ENCODE measurements around the gene FAM200B. TPM values are rescaled to one million over a fixed set of nuclear protein-coding genes. Genes with fewer than 3 reads are reported as not detected.

Gene FAM200B
- total RNA-seq, 2 donors from 2014 or later: 27.3 to 32.2 TPM

DNA sequence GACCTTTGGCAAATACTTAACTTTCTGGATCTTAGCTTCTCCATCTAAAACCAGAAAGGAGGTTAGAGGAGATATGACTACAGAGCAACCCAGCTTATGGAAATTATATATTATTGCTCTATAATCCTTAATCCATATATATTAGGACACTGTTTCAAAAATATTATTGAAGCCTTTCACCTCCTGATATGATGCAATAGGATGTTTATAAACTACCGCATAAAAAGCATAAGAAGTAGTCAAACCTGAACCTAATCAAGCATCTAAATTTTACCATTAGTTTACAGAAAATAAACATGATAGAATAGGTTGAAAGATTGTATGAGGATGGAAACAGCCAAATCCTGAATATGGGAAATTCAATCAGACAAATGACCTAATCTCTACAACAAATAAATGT is 5.6 kb upstream of the FAM200B start:
- Histone ChIP-seq H3K4me1 (no peaks in the 10 kb centered on the region), H3K4me3 (no peak overlapping the region), H3K9me3 (no peaks in the 10 kb centered on the region), H3K27me3 (no peaks in the 10 kb centered on the region), H3K27ac (no peak overlapping the region), H3K9ac (ENCODE audit: low read depth in 2 of 2, low read length in 2 of 2) (no peak overlapping the region), H3K36me3 (no peaks in the 10 kb centered on the region)
- TF ChIP-seq, protein P1, sequence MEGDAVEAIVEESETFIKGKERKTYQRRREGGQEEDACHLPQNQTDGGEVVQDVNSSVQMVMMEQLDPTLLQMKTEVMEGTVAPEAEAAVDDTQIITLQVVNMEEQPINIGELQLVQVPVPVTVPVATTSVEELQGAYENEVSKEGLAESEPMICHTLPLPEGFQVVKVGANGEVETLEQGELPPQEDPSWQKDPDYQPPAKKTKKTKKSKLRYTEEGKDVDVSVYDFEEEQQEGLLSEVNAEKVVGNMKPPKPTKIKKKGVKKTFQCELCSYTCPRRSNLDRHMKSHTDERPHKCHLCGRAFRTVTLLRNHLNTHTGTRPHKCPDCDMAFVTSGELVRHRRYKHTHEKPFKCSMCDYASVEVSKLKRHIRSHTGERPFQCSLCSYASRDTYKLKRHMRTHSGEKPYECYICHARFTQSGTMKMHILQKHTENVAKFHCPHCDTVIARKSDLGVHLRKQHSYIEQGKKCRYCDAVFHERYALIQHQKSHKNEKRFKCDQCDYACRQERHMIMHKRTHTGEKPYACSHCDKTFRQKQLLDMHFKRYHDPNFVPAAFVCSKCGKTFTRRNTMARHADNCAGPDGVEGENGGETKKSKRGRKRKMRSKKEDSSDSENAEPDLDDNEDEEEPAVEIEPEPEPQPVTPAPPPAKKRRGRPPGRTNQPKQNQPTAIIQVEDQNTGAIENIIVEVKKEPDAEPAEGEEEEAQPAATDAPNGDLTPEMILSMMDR (IDR thresholded peaks at IDR 0.05): no peak
- intact Hi-C loops (cut with DNase I): no loop called here
- no peak for DNase-seq

DNA sequence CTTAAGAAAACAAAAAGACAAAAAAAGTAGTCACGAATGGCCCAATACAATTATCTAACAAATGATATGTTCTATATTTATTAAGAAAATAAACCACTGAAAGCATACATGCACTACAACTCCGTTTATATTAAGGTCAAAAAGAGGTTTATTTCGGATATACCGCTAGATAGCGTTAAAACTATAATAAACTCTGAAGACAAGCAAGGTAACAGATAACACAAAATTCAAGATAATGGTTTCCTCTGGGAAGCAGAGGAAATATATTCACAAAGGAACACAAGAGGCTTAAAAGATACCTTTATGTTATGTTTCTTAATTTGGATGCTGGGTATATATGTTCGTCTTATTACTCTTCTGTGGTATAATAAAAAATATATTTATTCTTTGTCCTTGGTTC is 4.7 kb upstream of the FAM200B start:
- no peaks in the 10 kb centered on the region for H3K4me1 ChIP-seq
- intact Hi-C loops (cut with DNase I): no loop called here
- H3K27me3 ChIP-seq: no peaks in the 10 kb centered on the region
- H3K36me3 ChIP-seq: no peaks in the 10 kb centered on the region
- H3K4me3 ChIP-seq: no peak overlapping the region
- H3K27ac ChIP-seq: no peak overlapping the region
- TF ChIP-seq, protein P1 (IDR thresholded peaks at IDR 0.05): no peak
- H3K9ac ChIP-seq (ENCODE audit: low read depth in 2 of 2, low read length in 2 of 2): no peak overlapping the region
- no peak for DNase-seq
- H3K9me3 ChIP-seq: no peaks in the 10 kb centered on the region

DNA sequence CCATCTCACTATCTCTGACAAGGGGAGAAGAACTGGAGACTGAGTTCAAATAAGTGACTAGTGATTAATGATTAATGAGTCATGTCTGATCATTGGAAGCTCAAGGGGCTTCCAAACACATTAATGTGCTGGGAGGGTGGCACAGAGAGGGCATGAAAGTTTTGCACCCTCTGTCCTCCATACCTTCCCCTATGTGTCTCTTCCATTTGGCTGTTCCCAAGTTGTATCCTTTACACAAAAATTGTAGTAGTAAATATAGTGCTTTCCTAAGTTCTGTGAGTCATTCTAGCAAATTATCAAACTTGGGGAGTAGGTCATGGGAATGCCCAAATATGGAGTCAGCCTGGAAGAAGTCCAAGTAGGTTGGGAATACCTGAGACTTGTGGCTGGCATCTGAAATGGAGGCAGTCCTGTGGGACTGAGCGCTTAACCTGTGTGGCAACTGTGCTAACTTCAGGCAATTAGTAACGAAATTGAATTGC is 4.1 kb upstream of the FAM200B start:
- Histone ChIP-seq H3K4me1 (no peaks in the 10 kb centered on the region), H3K4me3 (no peak overlapping the region), H3K9ac (ENCODE audit: low read depth in 2 of 2, low read length in 2 of 2) (no peak overlapping the region), H3K27ac (no peak overlapping the region), H3K36me3 (no peaks in the 10 kb centered on the region), H3K27me3 (no peaks in the 10 kb centered on the region), H3K9me3 (no peaks in the 10 kb centered on the region)
- TF ChIP-seq, protein P1 (IDR thresholded peaks at IDR 0.05): no peak
- intact Hi-C loops (cut with DNase I): no loop called here
- DNase-seq: peak; percentile 68

DNA sequence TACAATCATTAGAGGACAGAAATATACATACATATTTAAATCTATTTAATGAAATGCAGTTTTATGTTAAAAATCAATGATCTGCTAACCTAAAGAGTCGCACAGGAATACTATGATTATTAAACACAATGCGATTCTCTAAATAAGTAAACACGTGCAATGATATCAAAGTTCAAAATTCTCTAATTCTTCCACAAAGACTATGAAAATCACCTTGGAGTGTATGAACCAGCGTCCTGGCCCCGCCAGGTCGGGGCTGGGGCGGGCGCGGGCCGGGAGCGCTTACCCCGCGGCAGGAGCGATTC is 608 bp upstream of the FAM200B start:
- intact Hi-C loops (cut with DNase I): no loop called here
- Histone ChIP-seq H3K4me1 (peaks cover 5% of the 10 kb centered on the region), H3K9ac (ENCODE audit: low read depth in 2 of 2, low read length in 2 of 2) (peak overlapping the region; percentile 85 to 97), H3K36me3 (no peaks in the 10 kb centered on the region), H3K27me3 (no peaks in the 10 kb centered on the region), H3K4me3 (peak overlapping the region; percentile 65), H3K27ac (peak overlapping the region; percentile 95), H3K9me3 (no peaks in the 10 kb centered on the region)
- no peak for DNase-seq
- TF ChIP-seq, protein P1 (IDR thresholded peaks at IDR 0.05): no peak

DNA sequence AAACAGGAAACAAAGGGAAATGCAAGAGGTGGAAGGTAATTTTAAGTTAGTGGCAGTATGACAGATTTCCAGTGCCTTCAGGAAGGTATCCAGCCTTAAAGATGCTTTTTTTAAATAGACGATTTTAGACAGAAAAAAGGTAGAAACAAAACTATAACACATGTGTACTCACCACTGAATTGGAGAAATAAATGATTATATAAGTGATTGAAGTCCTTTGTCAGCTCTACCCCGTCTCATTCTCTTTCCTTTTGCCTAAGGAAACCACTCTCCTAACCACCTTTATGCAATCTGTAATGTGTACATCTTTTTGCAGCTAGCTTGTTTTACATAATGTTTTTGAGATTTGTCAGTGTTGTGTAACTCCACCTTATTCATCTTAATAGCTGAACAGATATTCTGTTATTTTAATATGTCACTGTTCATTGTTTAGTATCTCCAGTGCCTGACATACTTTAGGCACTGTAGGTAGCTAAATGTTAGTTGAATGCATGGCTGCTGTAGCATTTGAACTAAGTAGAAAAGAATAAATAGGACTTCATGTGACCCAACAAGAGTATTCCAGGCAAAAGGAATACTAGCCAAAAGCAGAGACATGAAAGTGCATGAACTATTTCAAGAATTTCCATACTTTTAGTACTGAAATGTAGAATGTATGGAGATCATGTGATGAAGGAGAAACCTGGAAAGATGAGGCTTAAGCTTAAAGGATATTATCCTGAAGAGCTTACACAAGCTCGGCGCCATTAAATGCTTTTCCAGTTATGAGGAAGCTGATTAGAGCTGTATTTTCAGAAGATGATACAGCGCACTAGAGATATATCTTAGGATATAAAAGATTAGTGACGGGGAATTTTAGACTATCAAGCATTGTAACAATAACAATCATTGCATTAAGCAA is 865 bp downstream of the FAM200B start:
- no peaks in the 10 kb centered on the region for H3K27me3 ChIP-seq
- intact Hi-C loops (cut with DNase I): no loop called here
- no peaks in the 10 kb centered on the region for H3K36me3 ChIP-seq
- DNase-seq: no peak
- TF ChIP-seq, protein P1 (IDR thresholded peaks at IDR 0.05): no peak
- H3K4me1 ChIP-seq: peaks cover 5% of the 10 kb centered on the region
- H3K9me3 ChIP-seq: no peaks in the 10 kb centered on the region
- H3K9ac ChIP-seq (ENCODE audit: low read depth in 2 of 2, low read length in 2 of 2): peak overlapping the region; percentile 85 to 97
- peak overlapping the region; percentile 95 for H3K27ac ChIP-seq
- H3K4me3 ChIP-seq: peak overlapping the region; percentile 65

Measured in colonic mucosa (tissue), 4 donors.